Measurements from ENCODE around the gene SPECC1.
A peak's percentile ranks its signal among the peaks of the same experiment; 100 is the strongest.
"Not testable (repeated sequence)": the region's sequence is repeated elsewhere in the genome, so short reads cannot be mapped to it uniquely, and the experiment has no call there.

Gene SPECC1

GRCh38 chr17:20313306-20313705, 304.1 kb downstream of the SPECC1 start:
- DNase-seq (ENCODE audit: low spot score), result peak; percentile 50

DNA sequence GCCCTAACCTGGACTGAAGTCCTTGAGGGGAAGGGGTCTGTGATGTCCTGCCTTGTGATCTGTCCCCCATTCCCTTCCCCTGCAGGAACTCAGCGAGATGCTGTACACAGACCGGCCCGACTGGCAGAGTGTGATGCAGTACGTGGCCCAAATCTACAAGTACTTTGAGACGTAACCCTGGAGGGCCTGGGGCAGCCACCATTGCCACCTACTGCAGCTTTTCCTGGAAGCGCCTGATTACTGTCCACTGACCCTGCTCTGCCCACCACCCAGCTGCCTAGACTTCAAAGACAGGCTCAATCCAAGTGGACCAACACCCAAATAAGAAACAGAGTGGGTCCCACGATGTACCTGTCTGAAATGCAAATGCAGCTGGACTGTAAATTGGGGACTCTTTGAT, 304.7 kb downstream of the SPECC1 start:
- DNase-seq (ENCODE audit: low spot score), result no peak

DNA sequence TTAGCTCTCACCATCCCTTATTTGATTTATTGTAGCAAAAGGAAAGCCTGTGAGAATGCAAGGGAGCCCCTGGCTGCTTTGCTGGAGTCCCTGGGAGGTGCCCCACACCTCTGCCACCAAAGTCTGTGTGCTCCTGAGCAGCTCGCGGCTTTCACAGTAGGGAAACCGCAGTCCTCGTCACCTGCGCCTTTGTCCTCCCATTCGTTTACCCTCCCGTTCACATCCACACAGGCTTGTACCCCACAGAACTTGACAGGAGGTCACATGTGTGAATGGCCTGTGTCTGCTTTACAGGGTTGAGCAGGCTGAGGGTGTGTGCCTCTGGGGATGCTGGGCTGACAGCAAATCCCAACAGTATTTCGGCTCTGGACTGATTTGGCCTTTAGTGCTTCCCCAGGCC, 305.7 kb downstream of the SPECC1 start:
- DNase-seq (ENCODE audit: low spot score), result no peak

DNA sequence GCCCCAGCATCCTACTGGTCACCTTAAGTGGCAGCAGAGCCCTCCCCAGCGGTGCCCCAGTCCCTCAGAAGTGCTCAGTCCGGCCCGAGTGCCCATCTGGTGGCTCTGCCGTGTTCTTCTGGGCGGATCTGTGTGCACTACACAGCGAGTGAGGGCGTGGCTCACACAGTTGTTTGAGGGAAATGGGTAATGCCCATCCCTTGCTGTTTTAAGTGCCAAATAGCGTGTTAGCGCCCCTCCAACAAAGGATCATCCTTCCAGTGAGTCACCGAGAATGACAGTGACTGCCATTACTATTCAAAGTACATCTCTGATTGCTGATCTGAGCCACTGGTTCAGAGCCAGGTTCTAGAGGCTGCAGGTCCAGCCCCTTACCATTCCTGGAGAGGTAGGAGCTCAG, 306.2 kb downstream of the SPECC1 start:
- no peak for DNase-seq (ENCODE audit: low spot score)

DNA sequence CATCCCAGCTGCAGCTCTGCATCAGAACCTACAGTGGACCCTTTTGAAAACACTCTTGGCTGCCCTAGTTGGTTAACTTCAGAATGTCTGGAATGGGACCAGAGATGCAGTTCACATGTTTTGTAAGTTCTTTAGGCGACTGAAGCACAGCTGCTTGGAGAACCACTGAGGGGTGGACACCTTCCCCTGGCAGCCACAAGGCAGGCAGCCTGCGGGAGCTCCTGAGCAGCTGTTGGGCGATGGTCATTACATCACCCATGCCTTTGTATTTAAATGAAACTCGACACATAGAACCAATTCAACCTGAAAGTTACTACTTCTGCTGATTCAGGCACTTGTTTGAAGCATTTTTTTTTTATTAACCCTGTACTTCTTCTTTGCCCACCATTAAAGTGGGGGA, 306.7 kb downstream of the SPECC1 start:
- DNase-seq (ENCODE audit: low spot score), result no peak

DNA sequence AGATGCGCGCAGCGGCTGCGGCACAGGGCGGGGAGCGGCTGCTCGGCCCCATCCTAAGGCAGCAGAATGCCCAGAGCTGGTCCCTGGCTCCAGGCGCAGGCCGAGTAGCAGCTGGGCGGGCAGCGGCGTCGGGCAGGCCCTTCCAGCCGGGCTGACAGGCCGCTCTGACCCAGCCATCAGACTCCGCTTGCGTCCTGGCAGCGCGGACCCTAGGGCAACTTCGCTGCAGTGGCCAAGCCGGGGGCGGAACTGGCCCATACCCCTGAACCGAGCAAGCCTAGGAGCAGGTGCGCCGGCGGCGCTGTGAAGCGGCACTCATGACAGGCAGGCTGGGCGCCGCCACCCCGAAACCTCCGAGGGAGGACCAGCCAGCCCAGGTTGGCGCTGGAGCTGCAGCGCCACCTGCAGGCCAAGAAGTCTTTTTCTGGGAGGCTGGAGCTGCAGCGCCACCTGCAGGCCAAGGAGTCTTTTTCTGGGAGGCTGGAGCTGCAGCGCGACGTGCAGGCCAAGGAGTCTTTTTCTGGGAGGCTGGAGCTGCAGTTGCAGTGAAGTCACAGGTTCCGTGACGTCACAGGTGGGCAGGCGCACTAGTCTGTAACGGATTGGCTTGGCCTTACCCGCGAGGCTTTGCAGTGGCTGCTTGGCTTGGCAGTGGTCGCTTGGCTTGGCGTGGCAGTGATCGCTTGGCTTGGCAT, 311.5 kb downstream of the SPECC1 start:
- DNase-seq (ENCODE audit: low spot score), result peak; percentile 74

GRCh38 chr17:20321357-20321756, 312.2 kb downstream of the SPECC1 start:
- not testable (repeated sequence) for DNase-seq (ENCODE audit: low spot score)

DNA sequence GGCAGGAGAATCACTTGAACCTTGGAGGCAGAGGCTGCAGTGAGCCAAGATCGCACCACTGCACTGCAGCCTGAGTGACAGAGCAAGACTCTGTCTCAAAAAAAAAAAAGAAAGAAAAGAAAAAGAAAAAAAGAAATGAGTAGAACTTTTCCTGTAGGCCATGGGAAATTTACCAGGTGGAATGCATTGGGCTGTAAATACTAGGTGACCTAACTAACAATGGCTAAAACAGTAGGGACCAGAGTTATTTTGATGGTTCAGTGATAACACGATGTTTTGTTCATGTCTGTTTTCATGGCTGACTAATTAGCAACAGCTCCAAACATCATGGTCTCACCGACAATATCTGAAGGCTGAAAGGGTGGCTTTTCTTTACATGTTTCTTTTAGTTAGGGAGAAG, 318.6 kb downstream of the SPECC1 start:
- DNase-seq (ENCODE audit: low spot score), result not testable (repeated sequence)

DNA sequence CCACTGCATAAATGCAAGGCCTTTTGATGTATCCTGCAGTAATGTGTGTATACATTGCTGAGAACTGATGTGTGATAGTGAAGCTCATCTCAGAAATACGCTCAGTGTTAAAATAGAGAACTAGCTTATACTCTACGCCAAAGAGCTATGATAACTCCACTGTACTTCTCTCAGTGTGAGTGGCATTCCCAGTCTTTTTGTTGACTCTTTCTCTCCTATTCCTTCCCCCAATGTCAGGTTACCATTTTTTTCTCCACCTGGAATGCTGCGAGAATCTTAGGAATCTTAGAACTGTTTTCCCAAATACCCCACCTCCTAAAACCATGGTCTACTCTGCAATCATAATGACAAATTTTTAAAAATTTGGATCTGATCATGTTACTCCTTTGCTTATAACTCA, 342.2 kb downstream of the SPECC1 start:
- DNase-seq (ENCODE audit: low spot score), result not testable (repeated sequence)

- DNase-seq (ENCODE audit: low spot score), result not testable (repeated sequence)
These were observed 343.4 kb downstream of the SPECC1 start for GRCh38 chr17:20352567-20352966.

DNA sequence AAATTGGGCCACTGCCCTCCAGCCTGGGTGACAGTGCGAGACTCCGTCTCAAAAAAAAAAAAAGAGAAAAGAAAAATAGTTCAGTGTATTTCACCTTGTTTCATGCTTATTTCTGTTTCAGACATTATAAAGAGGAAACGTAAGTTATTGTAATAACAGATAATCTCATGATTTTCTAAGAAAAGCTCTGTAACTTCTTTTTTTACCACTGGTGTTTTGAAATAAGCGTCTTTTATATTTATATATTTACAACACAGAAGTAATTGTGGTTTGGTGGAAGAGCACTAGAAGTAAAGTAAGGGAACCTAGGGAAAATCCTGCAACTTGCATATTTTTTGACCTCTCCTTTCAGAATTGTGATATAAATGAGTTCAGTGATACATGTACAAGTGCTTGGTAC, 354.7 kb downstream of the SPECC1 start:
- DNase-seq (ENCODE audit: low spot score), result not testable (repeated sequence)

All from Ammon's horn (tissue), 1 donor.